IMR-90 (cell line): ENCODE results near the gene NCAM1. TPM values are rescaled to one million over a fixed set of nuclear protein-coding genes. Genes with fewer than 3 reads are reported as not detected.

ENCODE experiments used
- ATAC-seq: fragments of 200-7000 bp; cut with Tn5 transposase; 2 replicates; pipeline ENCODE4 v1.9.1; 2020; ENCODE audit warnings: low read depth, mild to moderate bottlenecking, moderate library complexity
- BruUV-seq: library from RNA; stranded (reverse); fragments of 400-500 nt; replicated peaks from 2 replicates; lab custom pipeline; 2021; lab: Mats Ljungman, UMichigan
- CTCF ChIA-PET: fragments of 300-600 bp; formaldehyde crosslinking; extraction: SDS; loops from one replicate; lab custom pipeline; 2021; ENCODE audit warnings: antibody characterized with exemption; lab: Yijun Ruan, JAX
- POLR2A ChIA-PET: fragments of 300-600 bp; sonication (Branson Sonifier 250); formaldehyde crosslinking; loops from one replicate; lab custom pipeline; 2022; ENCODE audit warnings: antibody characterized with exemption; ENCODE audit not compliant: unreplicated experiment; lab: Charles Lee
- DNase-seq: peaks from one replicate; pipeline ENCODE4 v3.0.0; 2013
- H2AFZ ChIP-seq: replicated peaks from 2 replicates; pipeline ENCODE3; 2013; ENCODE audit warnings: low read length, mild to moderate bottlenecking; ENCODE audit not compliant: poor library complexity
- H2AK5ac ChIP-seq: 2 replicates; pipeline ENCODE4 v1.6.1; 2013; ENCODE audit warnings: low read depth, low read length, inconsistent platforms
- H2AK9ac ChIP-seq: replicated peaks from 2 replicates; pipeline ENCODE3; 2013; ENCODE audit warnings: mild to moderate bottlenecking, low read depth, low read length, moderate library complexity; ENCODE audit not compliant: poor library complexity
- H2BK120ac ChIP-seq: 2 replicates; pipeline ENCODE4 v1.6.1; 2013; ENCODE audit warnings: low read depth, low read length, inconsistent platforms
- H2BK15ac ChIP-seq: 3 replicates; pipeline ENCODE4 v1.6.1; 2013; ENCODE audit warnings: low read depth, low read length, inconsistent platforms
- H2BK20ac ChIP-seq: 2 replicates; pipeline ENCODE4 v1.6.1; 2013; ENCODE audit warnings: low read depth, mild to moderate bottlenecking, inconsistent platforms, low read length, moderate library complexity
- H2BK5ac ChIP-seq: 2 replicates; pipeline ENCODE4 v1.6.1; 2013; ENCODE audit warnings: mild to moderate bottlenecking, low read depth, low read length, inconsistent platforms; ENCODE audit not compliant: poor library complexity, severe bottlenecking
- H3K14ac ChIP-seq: replicated peaks from 2 replicates; pipeline ENCODE4 v1.6.1; 2013; ENCODE audit warnings: low read depth, low read length, inconsistent platforms
- H3K18ac ChIP-seq: 2 replicates; pipeline ENCODE4 v1.6.1; 2013; ENCODE audit warnings: low read depth, low read length, control low read depth
- H3K23ac ChIP-seq: 2 replicates; pipeline ENCODE4 v1.6.1; 2013; ENCODE audit warnings: low read depth, low read length, inconsistent platforms
- H3K27ac ChIP-seq: 2 replicates; pipeline ENCODE4 v1.5.1; 2013; ENCODE audit warnings: mild to moderate bottlenecking, control low read depth, low read length; ENCODE audit not compliant: insufficient read depth
- H3K27me3 ChIP-seq: 2 replicates; pipeline ENCODE4 v1.6.1; 2013; ENCODE audit warnings: low read length; ENCODE audit not compliant: control insufficient read depth, insufficient read depth
- H3K36me3 ChIP-seq: 2 replicates; pipeline ENCODE4 v1.6.1; 2013; ENCODE audit warnings: low read length, mixed read lengths; ENCODE audit not compliant: control insufficient read depth, insufficient read depth
- H3K4ac ChIP-seq: 2 replicates; pipeline ENCODE4 v1.6.1; 2013; ENCODE audit warnings: low read depth, low read length, inconsistent platforms
- H3K4me1 ChIP-seq: 2 replicates; pipeline ENCODE4 v1.6.1; 2013; ENCODE audit warnings: low read length, mixed read lengths; ENCODE audit not compliant: control insufficient read depth, insufficient read depth
- H3K4me2 ChIP-seq: 2 replicates; pipeline ENCODE4 v1.6.1; 2013; ENCODE audit warnings: low read depth, mild to moderate bottlenecking, control low read depth, low read length, moderate library complexity
- H3K4me3 ChIP-seq: 2 replicates; pipeline ENCODE4 v1.5.1; 2013; ENCODE audit warnings: low read depth, mild to moderate bottlenecking, control low read depth, low read length, moderate library complexity; ENCODE audit not compliant: insufficient read depth
- H3K56ac ChIP-seq: 2 replicates; pipeline ENCODE4 v1.6.1; 2013; ENCODE audit warnings: low read length, inconsistent platforms; ENCODE audit not compliant: insufficient read depth; ENCODE audit errors: extremely low read depth
- H3K79me1 ChIP-seq, 2 experiments: 2 replicates each; pipeline ENCODE4 v1.6.1; 2013; ENCODE audit warnings: low read length in 2 of 2, inconsistent platforms in 1 of 2, low read depth in 1 of 2
- H3K9ac ChIP-seq: 2 replicates; pipeline ENCODE4 v1.6.1; 2013; ENCODE audit warnings: low read depth, low read length, control low read depth
- H3K9me1 ChIP-seq: 2 replicates; pipeline ENCODE4 v1.6.1; 2013; ENCODE audit warnings: low read length, inconsistent platforms; ENCODE audit not compliant: insufficient read depth
- H3K9me3 ChIP-seq: 2 replicates; pipeline ENCODE4 v1.6.1; 2013; ENCODE audit warnings: low read length; ENCODE audit not compliant: control insufficient read depth, insufficient read depth
- H4K20me1 ChIP-seq: 2 replicates; pipeline ENCODE4 v1.6.1; 2013; ENCODE audit warnings: low read length, inconsistent platforms; ENCODE audit not compliant: insufficient read depth
- H4K5ac ChIP-seq: 2 replicates; pipeline ENCODE4 v1.6.1; 2013; ENCODE audit warnings: mild to moderate bottlenecking, low read depth, low read length, control low read depth
- H4K8ac ChIP-seq, 2 experiments: 2 replicates each; pipeline ENCODE4 v1.6.1; 2013; ENCODE audit warnings: low read depth in 2 of 2, low read length in 2 of 2, control low read depth in 1 of 2, inconsistent platforms in 1 of 2
- H4K91ac ChIP-seq: 2 replicates; pipeline ENCODE4 v1.6.1; 2013; ENCODE audit warnings: low read depth, low read length, inconsistent platforms; ENCODE audit not compliant: insufficient read depth
- BHLHE40 ChIP-seq: fragments of 150-350 bp; IDR thresholded peaks from 2 replicates; pipeline ENCODE4 v1.6.1; 2016; ENCODE audit warnings: mild to moderate bottlenecking, low read depth, low read length
- CEBPB ChIP-seq: IDR thresholded peaks from 2 replicates; pipeline ENCODE4 v1.6.1; 2012; ENCODE audit warnings: low read depth, low read length, improper control_type of control experiment
- CHD1 ChIP-seq: IDR thresholded peaks from 2 replicates; pipeline ENCODE4 v1.6.1; 2012; ENCODE audit warnings: low read depth, low read length, improper control_type of control experiment
- FOS ChIP-seq: fragments of 150-350 bp; IDR thresholded peaks from 2 replicates; pipeline ENCODE4 v1.6.1; 2016; ENCODE audit warnings: low read depth, low read length
- MAFK ChIP-seq: IDR thresholded peaks from 2 replicates; pipeline ENCODE4 v1.6.1; 2012; ENCODE audit warnings: low read depth, low read length, improper control_type of control experiment
- MAZ ChIP-seq: IDR thresholded peaks from 2 replicates; pipeline ENCODE4 v1.6.1; 2012; ENCODE audit warnings: low read depth, mild to moderate bottlenecking, low read length, improper control_type of control experiment, moderate library complexity, borderline replicate concordance
- MXI1 ChIP-seq: IDR thresholded peaks from 2 replicates; pipeline ENCODE4 v1.6.1; 2012; ENCODE audit warnings: low read depth, mild to moderate bottlenecking, low read length, moderate library complexity, borderline replicate concordance
- NFE2L2 ChIP-seq: fragments of 150-350 bp; IDR thresholded peaks from 2 replicates; pipeline ENCODE4 v1.6.1; 2016; ENCODE audit warnings: low read depth, mild to moderate bottlenecking, low read length
- POLR2A ChIP-seq: IDR thresholded peaks from 2 replicates; pipeline ENCODE4 v1.6.1; 2012; ENCODE audit warnings: mild to moderate bottlenecking, low read depth, low read length
- RAD21 ChIP-seq: IDR thresholded peaks from 2 replicates; pipeline ENCODE4 v1.6.1; 2012; ENCODE audit warnings: low read length, improper control_type of control experiment
- RCOR1 ChIP-seq: IDR thresholded peaks from 2 replicates; pipeline ENCODE4 v1.6.1; 2012; ENCODE audit warnings: mild to moderate bottlenecking, low read length, improper control_type of control experiment; ENCODE audit not compliant: insufficient replicate concordance
- RFX5 ChIP-seq: IDR thresholded peaks from 2 replicates; pipeline ENCODE4 v1.8.0; 2012; ENCODE audit warnings: low read depth, mild to moderate bottlenecking, low read length, moderate library complexity
- SMC3 ChIP-seq: fragments of 150-350 bp; IDR thresholded peaks from 2 replicates; pipeline ENCODE4 v1.6.1; 2016; ENCODE audit warnings: low read depth, mild to moderate bottlenecking, antibody characterized with exemption, low read length, moderate library complexity
- WGBS, 2 experiments: methylation state at CpG; one replicate each; pipeline versions ENCODE4 v1.1.5 to v1.1.7; 2013; ENCODE audit warnings: missing lambda C conversion rate in 2 of 2; ENCODE audit not compliant: insufficient read length in 1 of 2; ENCODE audit errors: extremely low coverage in 2 of 2; 5-methylcytosine and 5-hydroxymethylcytosine counted together
- dilution Hi-C: fragments of 300-500 bp; cut with HindIII; formaldehyde crosslinking; loops from one replicate; pipeline ENCODE4 v1.14.3; 2018; ENCODE audit warnings: low sequenced_read_pairs; ENCODE audit not compliant: unreplicated experiment
- in situ Hi-C: fragments of 300-500 bp; cut with MboI; formaldehyde crosslinking; loops from 3 replicates; pipeline ENCODE4 v1.14.3; 2019; ENCODE audit warnings: low sequenced_read_pairs, inconsistent platforms, mixed read lengths
- intact Hi-C: fragments of 100-400 bp; cut with micrococcal nuclease; formaldehyde crosslinking; loops from 2 replicates; pipeline ENCODE4 v1.10.0; 2022
- polyA plus RNA-seq, 3 experiments: library from polyadenylated mRNA; depleted of rRNA; stranded (reverse); fragments of >200 nt; gene quantifications; 2 replicates each; pipeline ENCODE4 v1.2.3, GENCODE V29; 2012; ENCODE audit warnings: low replicate concordance in 1 of 3
- total RNA-seq: library from RNA; depleted of rRNA; stranded (reverse); fragments of >200 nt; gene quantifications from 2 replicates; pipeline ENCODE4 v1.2.3, GENCODE V29; 2012
- TF ChIP-seq, protein P1 (sequence below): conservative IDR thresholded peaks from 2 replicates; pipeline ENCODE4 v1.5.1; 2012; ENCODE audit warnings: mild to moderate bottlenecking, low read depth, low read length, improper control_type of control experiment
- TF ChIP-seq, protein P2 (sequence below): fragments of 150-350 bp; IDR thresholded peaks from 2 replicates; pipeline ENCODE4 v1.6.1; 2017; ENCODE audit warnings: mild to moderate bottlenecking, antibody characterized with exemption, low read length, low read depth
- TF ChIP-seq, protein P3 (sequence below): fragments of 150-350 bp; IDR thresholded peaks from 2 replicates; pipeline ENCODE4 v1.6.1; 2016; ENCODE audit warnings: low read depth, mild to moderate bottlenecking, low read length, moderate library complexity, borderline replicate concordance

The NCAM1 gene
- total and polyA plus RNA-seq, 2 of the 4 experiments (the other 2 are of a cell fraction), result 0.09 to 0.18 TPM

DNA sequence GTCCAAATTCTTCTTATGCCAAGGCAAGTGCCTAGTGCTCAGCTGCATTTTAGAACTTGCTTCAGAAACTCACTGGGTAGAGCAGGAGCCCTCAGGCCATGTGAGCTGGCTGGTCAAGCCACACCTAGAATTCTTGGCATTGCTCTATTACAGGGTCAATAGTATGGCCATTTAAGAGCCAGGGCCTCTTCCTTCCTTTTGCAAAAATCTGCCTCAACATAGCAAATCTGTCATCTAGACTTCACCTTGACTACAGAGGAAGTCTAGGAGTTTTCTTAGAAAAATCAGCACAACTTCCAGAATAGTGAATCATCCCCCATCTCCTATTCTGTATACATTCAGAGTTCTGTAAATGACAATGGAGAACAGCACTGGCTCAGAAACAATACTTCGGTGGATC is 241.2 kb downstream of the NCAM1 start:
- H2BK120ac ChIP-seq, result no peak overlapping the region
- TF ChIP-seq POLR2A (no peak), MXI1 (no peak), BHLHE40 (no peak), CHD1 (no peak), NFE2L2 (no peak), FOS (no peak), CEBPB (no peak), SMC3 (no peak), RFX5 (no peak), MAFK (no peak), RAD21 (no peak), MAZ (no peak), RCOR1 (no peak)
- TF ChIP-seq, protein P1, sequence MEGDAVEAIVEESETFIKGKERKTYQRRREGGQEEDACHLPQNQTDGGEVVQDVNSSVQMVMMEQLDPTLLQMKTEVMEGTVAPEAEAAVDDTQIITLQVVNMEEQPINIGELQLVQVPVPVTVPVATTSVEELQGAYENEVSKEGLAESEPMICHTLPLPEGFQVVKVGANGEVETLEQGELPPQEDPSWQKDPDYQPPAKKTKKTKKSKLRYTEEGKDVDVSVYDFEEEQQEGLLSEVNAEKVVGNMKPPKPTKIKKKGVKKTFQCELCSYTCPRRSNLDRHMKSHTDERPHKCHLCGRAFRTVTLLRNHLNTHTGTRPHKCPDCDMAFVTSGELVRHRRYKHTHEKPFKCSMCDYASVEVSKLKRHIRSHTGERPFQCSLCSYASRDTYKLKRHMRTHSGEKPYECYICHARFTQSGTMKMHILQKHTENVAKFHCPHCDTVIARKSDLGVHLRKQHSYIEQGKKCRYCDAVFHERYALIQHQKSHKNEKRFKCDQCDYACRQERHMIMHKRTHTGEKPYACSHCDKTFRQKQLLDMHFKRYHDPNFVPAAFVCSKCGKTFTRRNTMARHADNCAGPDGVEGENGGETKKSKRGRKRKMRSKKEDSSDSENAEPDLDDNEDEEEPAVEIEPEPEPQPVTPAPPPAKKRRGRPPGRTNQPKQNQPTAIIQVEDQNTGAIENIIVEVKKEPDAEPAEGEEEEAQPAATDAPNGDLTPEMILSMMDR, result no peak
- TF ChIP-seq, protein P2, sequence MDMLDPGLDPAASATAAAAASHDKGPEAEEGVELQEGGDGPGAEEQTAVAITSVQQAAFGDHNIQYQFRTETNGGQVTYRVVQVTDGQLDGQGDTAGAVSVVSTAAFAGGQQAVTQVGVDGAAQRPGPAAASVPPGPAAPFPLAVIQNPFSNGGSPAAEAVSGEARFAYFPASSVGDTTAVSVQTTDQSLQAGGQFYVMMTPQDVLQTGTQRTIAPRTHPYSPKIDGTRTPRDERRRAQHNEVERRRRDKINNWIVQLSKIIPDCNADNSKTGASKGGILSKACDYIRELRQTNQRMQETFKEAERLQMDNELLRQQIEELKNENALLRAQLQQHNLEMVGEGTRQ, result no peak
- TF ChIP-seq, protein P3, sequence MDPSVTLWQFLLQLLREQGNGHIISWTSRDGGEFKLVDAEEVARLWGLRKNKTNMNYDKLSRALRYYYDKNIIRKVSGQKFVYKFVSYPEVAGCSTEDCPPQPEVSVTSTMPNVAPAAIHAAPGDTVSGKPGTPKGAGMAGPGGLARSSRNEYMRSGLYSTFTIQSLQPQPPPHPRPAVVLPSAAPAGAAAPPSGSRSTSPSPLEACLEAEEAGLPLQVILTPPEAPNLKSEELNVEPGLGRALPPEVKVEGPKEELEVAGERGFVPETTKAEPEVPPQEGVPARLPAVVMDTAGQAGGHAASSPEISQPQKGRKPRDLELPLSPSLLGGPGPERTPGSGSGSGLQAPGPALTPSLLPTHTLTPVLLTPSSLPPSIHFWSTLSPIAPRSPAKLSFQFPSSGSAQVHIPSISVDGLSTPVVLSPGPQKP, result no peak
- H3K4ac ChIP-seq, result no peak overlapping the region
- no peak overlapping the region for H3K4me2 ChIP-seq
- H2AK5ac ChIP-seq, result no peak overlapping the region
- no peak overlapping the region for H2BK20ac ChIP-seq
- no peak overlapping the region for H4K91ac ChIP-seq
- H3K4me1 ChIP-seq, result no peaks in the 10 kb centered on the region
- dilution Hi-C loops, result no loop called here
- H2AK9ac ChIP-seq, result no peak overlapping the region
- no CpG with 5 or more reads among the region's 1 CpG for WGBS, 2 experiments
- no TSS peak for BruUV-seq
- H3K4me3 ChIP-seq, result no peak overlapping the region
- no peak overlapping the region for H3K23ac ChIP-seq
- H3K18ac ChIP-seq, result no peak overlapping the region
- DNase-seq (no peak), ATAC-seq (no peak)
- no peak overlapping the region for H3K56ac ChIP-seq
- H3K9me1 ChIP-seq, result no peaks in the 10 kb centered on the region
- POLR2A ChIA-PET, result no interaction called here
- H2AFZ ChIP-seq, result no peak overlapping the region
- H3K9ac ChIP-seq, result no peak overlapping the region
- H2BK15ac ChIP-seq, result no peak overlapping the region
- no peak overlapping the region for H3K14ac ChIP-seq
- no peaks in the 10 kb centered on the region for H3K27me3 ChIP-seq
- intact Hi-C loops, result no loop called here
- CTCF ChIA-PET, result no interaction called here
- no peak overlapping the region for H4K5ac ChIP-seq
- in situ Hi-C loops, result no loop called here
- H2BK5ac ChIP-seq, result no peak overlapping the region
- H3K9me3 ChIP-seq, result no peaks in the 10 kb centered on the region
- H3K36me3 ChIP-seq, result no peaks in the 10 kb centered on the region
- H4K8ac ChIP-seq, result no peak overlapping the region
- no peaks in the 10 kb centered on the region for H3K79me1 ChIP-seq
- no peaks in the 10 kb centered on the region for H4K20me1 ChIP-seq
- H3K27ac ChIP-seq, result no peak overlapping the region
